Iris pigment epithelial cell (primary cell): ENCODE results near the gene MAD1L1.

Experiments
- DNase-seq: peaks from one replicate; pipeline ENCODE4 v3.0.0-alpha.2; 2011; ENCODE audit warnings: low read depth

MAD1L1 gene

GRCh38 chr7:2102375-2102723 lies 130.4 kb downstream of the MAD1L1 start:
- DNase-seq: no peak

- no peak for DNase-seq
Observed at GRCh38 chr7:2101630-2102374, 130.9 kb downstream of the MAD1L1 start.

GRCh38 chr7:2100278-2101208 lies 132.2 kb downstream of the MAD1L1 start:
- DNase-seq: no peak

GRCh38 chr7:2099048-2099957 lies 133.4 kb downstream of the MAD1L1 start:
- DNase-seq: peak; percentile 40

GRCh38 chr7:2098496-2098895 lies 134.2 kb downstream of the MAD1L1 start:
- no peak for DNase-seq

- no peak for DNase-seq
Observed at GRCh38 chr7:2098056-2098455, 134.7 kb downstream of the MAD1L1 start.

- no peak for DNase-seq
Observed at GRCh38 chr7:2097492-2097891, 135.3 kb downstream of the MAD1L1 start.

GRCh38 chr7:2096692-2097387 lies 135.9 kb downstream of the MAD1L1 start:
- DNase-seq: no peak

- DNase-seq: no peak
Observed at GRCh38 chr7:2095436-2095835, 137.3 kb downstream of the MAD1L1 start.

GRCh38 chr7:2094454-2095045 lies 138.2 kb downstream of the MAD1L1 start:
- DNase-seq: no peak

- DNase-seq: no peak
Observed at GRCh38 chr7:2093843-2094220, 138.9 kb downstream of the MAD1L1 start.

GRCh38 chr7:2093215-2093842 lies 139.4 kb downstream of the MAD1L1 start:
- DNase-seq: no peak

- DNase-seq: no peak
Observed at GRCh38 chr7:2092279-2092678, 140.5 kb downstream of the MAD1L1 start.

GRCh38 chr7:2090526-2091520 lies 141.9 kb downstream of the MAD1L1 start:
- DNase-seq: no peak

GRCh38 chr7:2088801-2089200 lies 143.9 kb downstream of the MAD1L1 start:
- DNase-seq: no peak

- no peak for DNase-seq
Observed at GRCh38 chr7:2087744-2088143, 145.0 kb downstream of the MAD1L1 start.

- DNase-seq: no peak
Observed at GRCh38 chr7:2086229-2086628, 146.5 kb downstream of the MAD1L1 start.

GRCh38 chr7:2085804-2086203 lies 146.9 kb downstream of the MAD1L1 start:
- no peak for DNase-seq

GRCh38 chr7:2084781-2085505 lies 147.8 kb downstream of the MAD1L1 start:
- DNase-seq: no peak
